Neural cell (in vitro differentiated cells): ENCODE data around the gene FKBP4.

Experiments
- EP300 ChIP-seq: fragments of 450-650 bp; conservative IDR thresholded peaks from 2 replicates; pipeline ENCODE4 v1.6.1; 2014; ENCODE audit warnings: antibody characterized with exemption, mild to moderate bottlenecking, moderate library complexity; ENCODE audit not compliant: poor library complexity, severe bottlenecking
- EZH2 ChIP-seq: fragments of 200-600, 300-800 bp; shearing (Covaris generic), sonication (generic); IDR thresholded peaks from 2 replicates; pipeline ENCODE4 v1.6.1; 2014; ENCODE audit warnings: antibody characterized with exemption, low read length, borderline replicate concordance, mild to moderate bottlenecking; ENCODE audit not compliant: insufficient read depth, poor library complexity, severe bottlenecking
- TF ChIP-seq, protein P1 (sequence below): fragments of 450-650 bp; IDR thresholded peaks from 2 replicates; pipeline ENCODE4 v1.5.1; 2014; ENCODE audit warnings: antibody characterized with exemption, mild to moderate bottlenecking, moderate library complexity; ENCODE audit not compliant: poor library complexity, severe bottlenecking

DNA sequence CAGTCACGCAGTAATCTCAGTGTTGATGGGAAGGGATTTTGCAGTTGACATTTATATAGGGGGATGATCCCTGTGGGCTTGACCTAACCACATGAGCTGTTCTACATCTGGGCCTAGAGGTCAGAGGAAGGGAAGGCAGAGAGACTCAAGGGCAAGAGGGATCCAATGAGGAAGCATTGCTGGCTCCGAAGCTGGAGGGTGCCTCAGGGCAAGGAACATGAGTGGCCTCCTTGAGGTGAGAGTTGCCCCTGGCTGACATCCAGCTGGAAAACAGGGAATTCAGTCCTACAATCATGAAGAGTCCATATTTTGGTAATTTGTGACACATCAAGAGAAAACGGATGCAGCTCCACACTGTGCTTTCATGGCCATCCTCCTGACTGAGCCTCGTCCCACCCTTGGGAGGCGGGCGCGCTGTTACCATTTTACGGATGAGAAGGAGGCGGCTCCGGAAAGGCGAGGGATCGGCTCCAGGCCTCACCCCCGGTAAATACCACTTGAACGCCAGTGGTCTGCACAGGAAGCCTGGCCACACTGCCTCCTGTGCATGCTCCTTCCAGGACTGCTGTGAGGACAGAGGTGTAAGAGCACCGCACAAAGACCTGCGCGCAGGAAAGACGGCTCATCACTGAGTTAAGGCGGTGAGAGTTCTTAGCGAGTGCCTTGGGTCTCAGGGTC is 18.5 kb upstream of the FKBP4 start:
- TF ChIP-seq, protein P1, sequence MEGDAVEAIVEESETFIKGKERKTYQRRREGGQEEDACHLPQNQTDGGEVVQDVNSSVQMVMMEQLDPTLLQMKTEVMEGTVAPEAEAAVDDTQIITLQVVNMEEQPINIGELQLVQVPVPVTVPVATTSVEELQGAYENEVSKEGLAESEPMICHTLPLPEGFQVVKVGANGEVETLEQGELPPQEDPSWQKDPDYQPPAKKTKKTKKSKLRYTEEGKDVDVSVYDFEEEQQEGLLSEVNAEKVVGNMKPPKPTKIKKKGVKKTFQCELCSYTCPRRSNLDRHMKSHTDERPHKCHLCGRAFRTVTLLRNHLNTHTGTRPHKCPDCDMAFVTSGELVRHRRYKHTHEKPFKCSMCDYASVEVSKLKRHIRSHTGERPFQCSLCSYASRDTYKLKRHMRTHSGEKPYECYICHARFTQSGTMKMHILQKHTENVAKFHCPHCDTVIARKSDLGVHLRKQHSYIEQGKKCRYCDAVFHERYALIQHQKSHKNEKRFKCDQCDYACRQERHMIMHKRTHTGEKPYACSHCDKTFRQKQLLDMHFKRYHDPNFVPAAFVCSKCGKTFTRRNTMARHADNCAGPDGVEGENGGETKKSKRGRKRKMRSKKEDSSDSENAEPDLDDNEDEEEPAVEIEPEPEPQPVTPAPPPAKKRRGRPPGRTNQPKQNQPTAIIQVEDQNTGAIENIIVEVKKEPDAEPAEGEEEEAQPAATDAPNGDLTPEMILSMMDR, result no peak
- TF ChIP-seq EP300, result no peak
- no peak for TF ChIP-seq EZH2
